ENCODE results near the gene SPAG6.

The SPAG6 gene

GRCh38 chr10:22464966-22465629 lies 119.8 kb downstream of the SPAG6 start:
- Histone ChIP-seq H3K27me3 (replicated peaks; ENCODE audit: insufficient read depth, low read length) (no peaks in the 10 kb centered on the region), H3F3A (ENCODE audit: insufficient read depth, low read length) (no peaks in the 10 kb centered on the region), H3K4me1 (ENCODE audit: low read length) (no peaks in the 10 kb centered on the region), H3K36me3 (replicated peaks; ENCODE audit: insufficient read depth, low read length) (no peaks in the 10 kb centered on the region), H3K9ac (ENCODE audit: low read length) (no peak overlapping the region), H3K27ac (ENCODE audit: low read length) (no peak overlapping the region), H3K4me2 (ENCODE audit: low read depth, low read length) (no peak overlapping the region), H4K20me1 (ENCODE audit: insufficient read depth, low read length) (no peaks in the 10 kb centered on the region), H3K4me3 (ENCODE audit: low read length) (no peak overlapping the region), H3K9me3 (replicated peaks; ENCODE audit: insufficient read depth, low read length) (no peaks in the 10 kb centered on the region), H3K79me2 (ENCODE audit: low read length) (no peaks in the 10 kb centered on the region), H2AFZ (ENCODE audit: low read length) (no peak overlapping the region), H3K9me2 (replicated peaks; ENCODE audit: insufficient read depth, low read length) (no peaks in the 10 kb centered on the region)
- TF ChIP-seq EZH2 (optimal IDR thresholded peaks at IDR 0.05; ENCODE audit: low read depth, low read length) (no peak), CTCF (IDR thresholded peaks at IDR 0.05; ENCODE audit: low read length) (no peak), EZH2phosphoT487 (IDR thresholded peaks at IDR 0.05; ENCODE audit: low read length) (no peak)
- DNase-seq = no peak

GRCh38 chr10:22466763-22467334 lies 121.6 kb downstream of the SPAG6 start:
- Histone ChIP-seq H3K27me3 (replicated peaks; ENCODE audit: insufficient read depth, low read length) (no peaks in the 10 kb centered on the region), H3F3A (ENCODE audit: insufficient read depth, low read length) (no peaks in the 10 kb centered on the region), H3K4me2 (ENCODE audit: low read depth, low read length) (no peak overlapping the region), H3K9me2 (replicated peaks; ENCODE audit: insufficient read depth, low read length) (no peaks in the 10 kb centered on the region), H3K4me1 (ENCODE audit: low read length) (no peaks in the 10 kb centered on the region), H3K79me2 (ENCODE audit: low read length) (no peaks in the 10 kb centered on the region), H3K27ac (ENCODE audit: low read length) (no peak overlapping the region), H2AFZ (ENCODE audit: low read length) (no peak overlapping the region), H3K4me3 (ENCODE audit: low read length) (no peak overlapping the region), H4K20me1 (ENCODE audit: insufficient read depth, low read length) (no peaks in the 10 kb centered on the region), H3K9me3 (replicated peaks; ENCODE audit: insufficient read depth, low read length) (no peaks in the 10 kb centered on the region), H3K36me3 (replicated peaks; ENCODE audit: insufficient read depth, low read length) (no peaks in the 10 kb centered on the region), H3K9ac (ENCODE audit: low read length) (no peak overlapping the region)
- TF ChIP-seq EZH2phosphoT487 (IDR thresholded peaks at IDR 0.05; ENCODE audit: low read length) = no peak
- TF ChIP-seq CTCF (IDR thresholded peaks at IDR 0.05; ENCODE audit: low read length) = no peak
- no peak for TF ChIP-seq EZH2 (optimal IDR thresholded peaks at IDR 0.05; ENCODE audit: low read depth, low read length)
- DNase-seq = no peak
